HEK293 (cell line): Measurements from ENCODE around the gene NT5DC2.

ENCODE experiments used
- CTCF ChIA-PET: fragments of 350-600 bp; formaldehyde crosslinking; extraction: SDS; loops from one replicate; lab custom pipeline; 2021; ENCODE audit warnings: antibody characterized with exemption; lab: Yijun Ruan, JAX
- POLR2A ChIA-PET: fragments of 300-600 bp; formaldehyde crosslinking; extraction: SDS; loops from one replicate; lab custom pipeline; 2020; ENCODE audit warnings: antibody characterized with exemption, inconsistent platforms; lab: Yijun Ruan, JAX
- H3K27ac ChIP-seq: fragments of 200-500 bp; sonication (Bioruptor generic); 2 replicates; pipeline ENCODE4 v1.5.1; 2014; ENCODE audit warnings: low read depth, low read length, control low read depth, inconsistent platforms; ENCODE audit errors: extremely low read depth
- H3K36me3 ChIP-seq, 2 experiments: fragments of 200-500 bp in 1 of 2; sonication (Bioruptor generic) in 1 of 2; 1 replicate in 1 of 2; 2 replicates in 1 of 2; pipeline ENCODE4 v1.5.1; 2014 to 2017; ENCODE audit warnings: inconsistent platforms in 2 of 2, low read length in 2 of 2; ENCODE audit not compliant: control insufficient read depth in 2 of 2, insufficient read depth in 1 of 2
- H3K4me1 ChIP-seq: fragments of 200-500 bp; sonication (Bioruptor generic); 2 replicates; pipeline ENCODE4 v1.5.1; 2014; ENCODE audit warnings: mild to moderate bottlenecking, low read length, inconsistent platforms; ENCODE audit not compliant: control insufficient read depth, insufficient read depth
- H3K4me3 ChIP-seq: 2 replicates; pipeline ENCODE4 v1.5.1; 2011; ENCODE audit warnings: low read depth, mild to moderate bottlenecking, control low read depth, low read length, moderate library complexity
- H3K9me3 ChIP-seq: fragments of 200-500 bp; sonication (Bioruptor generic); 2 replicates; pipeline ENCODE4 v1.5.1; 2014; ENCODE audit warnings: low read depth, low read length, inconsistent platforms; ENCODE audit not compliant: control insufficient read depth, insufficient read depth
- BCL11A ChIP-seq: fragments of 450-650 bp; formaldehyde crosslinking; IDR thresholded peaks from 2 replicates; pipeline ENCODE4 v1.5.1; 2016; ENCODE audit warnings: low read depth, missing biosample characterization, missing genetic modification characterization
- GLI2 ChIP-seq: fragments of 450-650 bp; formaldehyde crosslinking; IDR thresholded peaks from 2 replicates; pipeline ENCODE4; 2017; ENCODE audit warnings: missing biosample characterization, missing genetic modification characterization, low read depth, borderline replicate concordance
- TRIM28 ChIP-seq: IDR thresholded peaks from 2 replicates; pipeline ENCODE4 v1.6.1; 2011; ENCODE audit warnings: low read length, control low read depth, borderline replicate concordance
- ZBTB11 ChIP-seq: fragments of 450-650 bp; formaldehyde crosslinking; conservative IDR thresholded peaks from 2 replicates; pipeline ENCODE4 v1.5.1; 2016; ENCODE audit warnings: low read depth, missing biosample characterization, missing genetic modification characterization
- ZFHX2 ChIP-seq: fragments of 450-650 bp; formaldehyde crosslinking; conservative IDR thresholded peaks from 2 replicates; pipeline ENCODE4 v1.5.1; 2016; ENCODE audit warnings: missing biosample characterization, missing genetic modification characterization
- ZFP3 ChIP-seq: fragments of 450-650 bp; formaldehyde crosslinking; IDR thresholded peaks from 2 replicates; pipeline ENCODE4 v1.5.1; 2016; ENCODE audit warnings: low read depth, missing biosample characterization, missing genetic modification characterization
- ZFP69B ChIP-seq: fragments of 450-650 bp; formaldehyde crosslinking; IDR thresholded peaks from 2 replicates; pipeline ENCODE4 v1.5.1; 2016; ENCODE audit warnings: missing biosample characterization, missing genetic modification characterization
- ZIC2 ChIP-seq: fragments of 450-650 bp; formaldehyde crosslinking; IDR thresholded peaks from 2 replicates; pipeline ENCODE4 v1.5.1; 2016; ENCODE audit warnings: missing biosample characterization, missing genetic modification characterization
- ZNF112 ChIP-seq: fragments of 450-650 bp; formaldehyde crosslinking; IDR thresholded peaks from 2 replicates; pipeline ENCODE4 v1.5.0; 2017; ENCODE audit warnings: missing biosample characterization, missing genetic modification characterization
- ZNF146 ChIP-seq: fragments of 450-650 bp; formaldehyde crosslinking; IDR thresholded peaks from 2 replicates; pipeline ENCODE4 v1.5.1; 2016; ENCODE audit warnings: missing biosample characterization, missing genetic modification characterization
- ZNF2 ChIP-seq: fragments of 450-650 bp; formaldehyde crosslinking; IDR thresholded peaks from 2 replicates; pipeline ENCODE4 v1.5.1; 2016; ENCODE audit warnings: missing biosample characterization, missing genetic modification characterization
- ZNF214 ChIP-seq: fragments of 450-650 bp; formaldehyde crosslinking; IDR thresholded peaks from 2 replicates; pipeline ENCODE4 v1.5.1; 2017; ENCODE audit warnings: missing biosample characterization, mild to moderate bottlenecking, missing genetic modification characterization, borderline replicate concordance
- ZNF426 ChIP-seq: fragments of 450-650 bp; formaldehyde crosslinking; IDR thresholded peaks from 2 replicates; pipeline ENCODE4 v1.5.1; 2017; ENCODE audit warnings: missing biosample characterization, missing genetic modification characterization, mild to moderate bottlenecking, inconsistent platforms, moderate library complexity
- ZNF561 ChIP-seq: fragments of 450-650 bp; IDR thresholded peaks from 2 replicates; pipeline ENCODE4 v1.5.1; 2018; ENCODE audit warnings: missing biosample characterization, missing genetic modification characterization, borderline replicate concordance
- ZNF626 ChIP-seq: fragments of 450-650 bp; sonication (Bioruptor Pico); formaldehyde crosslinking; IDR thresholded peaks from 2 replicates; pipeline ENCODE4 v1.5.1; 2018; ENCODE audit warnings: missing biosample characterization, missing genetic modification characterization, inconsistent platforms
- ZNF629 ChIP-seq: fragments of 450-650 bp; formaldehyde crosslinking; IDR thresholded peaks from 2 replicates; pipeline ENCODE4 v1.5.1; 2017; ENCODE audit warnings: missing biosample characterization, missing genetic modification characterization
- ZNF670 ChIP-seq: fragments of 450-650 bp; formaldehyde crosslinking; IDR thresholded peaks from 2 replicates; pipeline ENCODE4 v1.5.1; 2016; ENCODE audit warnings: missing biosample characterization, missing genetic modification characterization, low read depth
- ZSCAN30 ChIP-seq: fragments of 450-650 bp; IDR thresholded peaks from 2 replicates; pipeline ENCODE4 v1.5.1; 2018; ENCODE audit warnings: missing biosample characterization, mild to moderate bottlenecking, missing genetic modification characterization, moderate library complexity
- TF ChIP-seq, protein P1 (sequence below): fragments of 450-650 bp; formaldehyde crosslinking; IDR thresholded peaks from 2 replicates; pipeline ENCODE4 v1.5.1; 2016; ENCODE audit warnings: missing biosample characterization, missing genetic modification characterization
- TF ChIP-seq, protein P2 (sequence below): fragments of 450-650 bp; formaldehyde crosslinking; IDR thresholded peaks from 2 replicates; pipeline ENCODE4 v1.5.1; 2016; ENCODE audit warnings: missing biosample characterization, missing genetic modification characterization
- TF ChIP-seq, protein P3 (sequence below): fragments of 450-650 bp; formaldehyde crosslinking; IDR thresholded peaks from 2 replicates; pipeline ENCODE4 v1.5.1; 2017; ENCODE audit warnings: missing biosample characterization, missing genetic modification characterization
- TF ChIP-seq, protein P4 (sequence below): fragments of 450-650 bp; formaldehyde crosslinking; IDR thresholded peaks from 2 replicates; pipeline ENCODE4 v1.5.1; 2017; ENCODE audit warnings: missing biosample characterization, missing genetic modification characterization

The NT5DC2 gene

GRCh38 chr3:52507359-52507758, 26.3 kb downstream of the NT5DC2 start:
- POLR2A ChIA-PET: no interaction called here
- no peak overlapping the region for H3K27ac ChIP-seq
- H3K4me3 ChIP-seq: no peak overlapping the region
- CTCF ChIA-PET: interaction anchor here (0.7 kb wide), 1 partner anchor 37 kb away, joined by 3 read pairs; no protein-coding TSS in a partner anchor
- TF ChIP-seq, protein P1, sequence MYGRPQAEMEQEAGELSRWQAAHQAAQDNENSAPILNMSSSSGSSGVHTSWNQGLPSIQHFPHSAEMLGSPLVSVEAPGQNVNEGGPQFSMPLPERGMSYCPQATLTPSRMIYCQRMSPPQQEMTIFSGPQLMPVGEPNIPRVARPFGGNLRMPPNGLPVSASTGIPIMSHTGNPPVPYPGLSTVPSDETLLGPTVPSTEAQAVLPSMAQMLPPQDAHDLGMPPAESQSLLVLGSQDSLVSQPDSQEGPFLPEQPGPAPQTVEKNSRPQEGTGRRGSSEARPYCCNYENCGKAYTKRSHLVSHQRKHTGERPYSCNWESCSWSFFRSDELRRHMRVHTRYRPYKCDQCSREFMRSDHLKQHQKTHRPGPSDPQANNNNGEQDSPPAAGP (tag by site-specific recombination): peak; percentile 71; the same call in 1 of the 2 replicates
- TF ChIP-seq ZNF670 (tag by site-specific recombination) (no peak), ZIC2 (peak; percentile 65)
- TF ChIP-seq, protein P2, sequence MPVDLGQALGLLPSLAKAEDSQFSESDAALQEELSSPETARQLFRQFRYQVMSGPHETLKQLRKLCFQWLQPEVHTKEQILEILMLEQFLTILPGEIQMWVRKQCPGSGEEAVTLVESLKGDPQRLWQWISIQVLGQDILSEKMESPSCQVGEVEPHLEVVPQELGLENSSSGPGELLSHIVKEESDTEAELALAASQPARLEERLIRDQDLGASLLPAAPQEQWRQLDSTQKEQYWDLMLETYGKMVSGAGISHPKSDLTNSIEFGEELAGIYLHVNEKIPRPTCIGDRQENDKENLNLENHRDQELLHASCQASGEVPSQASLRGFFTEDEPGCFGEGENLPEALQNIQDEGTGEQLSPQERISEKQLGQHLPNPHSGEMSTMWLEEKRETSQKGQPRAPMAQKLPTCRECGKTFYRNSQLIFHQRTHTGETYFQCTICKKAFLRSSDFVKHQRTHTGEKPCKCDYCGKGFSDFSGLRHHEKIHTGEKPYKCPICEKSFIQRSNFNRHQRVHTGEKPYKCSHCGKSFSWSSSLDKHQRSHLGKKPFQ (tag by site-specific recombination): peak; percentile 47; the same call in 1 of the 2 replicates
- no peaks in the 10 kb centered on the region for H3K4me1 ChIP-seq
- H3K9me3 ChIP-seq: no peaks in the 10 kb centered on the region
- no peaks in the 10 kb centered on the region for H3K36me3 ChIP-seq

DNA sequence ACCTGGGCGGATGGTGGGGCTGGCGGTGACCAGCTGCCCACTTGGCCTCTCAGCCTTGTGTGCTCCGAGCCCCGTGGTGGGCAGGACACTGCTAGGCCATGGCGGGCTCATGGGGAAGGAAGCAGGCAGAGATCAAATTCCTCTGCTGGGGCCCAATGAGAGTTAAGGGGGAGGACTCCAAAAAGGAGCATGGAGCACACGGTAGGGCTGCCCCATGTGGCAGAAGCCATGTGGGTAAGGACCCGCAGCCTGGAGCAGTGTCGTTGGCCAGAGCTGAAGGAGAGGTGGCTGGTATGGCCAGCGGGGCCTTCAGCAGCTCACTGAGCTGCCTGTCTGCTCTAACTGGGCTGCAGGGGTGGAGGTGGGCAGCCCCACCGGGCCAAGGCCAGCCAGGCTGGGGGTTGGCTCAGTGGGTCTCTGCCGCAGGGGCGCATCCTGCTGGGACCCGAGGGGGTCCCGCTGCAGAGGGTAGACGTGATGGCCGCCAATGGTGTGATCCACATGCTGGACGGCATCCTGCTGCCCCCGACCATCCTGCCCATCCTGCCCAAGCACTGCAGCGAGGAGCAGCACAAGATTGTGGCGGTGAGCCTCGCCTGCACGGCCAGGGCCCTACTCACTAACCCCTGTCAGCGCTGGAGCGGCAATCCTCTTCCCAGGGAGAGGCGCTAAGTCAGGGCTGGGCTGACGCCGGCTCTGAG, 27.2 kb downstream of the NT5DC2 start:
- no peaks in the 10 kb centered on the region for H3K36me3 ChIP-seq
- no peaks in the 10 kb centered on the region for H3K4me1 ChIP-seq
- ChIA-PET POLR2A (no interaction called here), CTCF (interaction anchor here (0.7 kb wide), 1 partner anchor 36 kb away, joined by 3 read pairs; no protein-coding TSS in a partner anchor)
- no peak for TF ChIP-seq ZNF112
- no peak for TF ChIP-seq ZNF626 (tag by site-specific recombination)
- TF ChIP-seq, protein P3, sequence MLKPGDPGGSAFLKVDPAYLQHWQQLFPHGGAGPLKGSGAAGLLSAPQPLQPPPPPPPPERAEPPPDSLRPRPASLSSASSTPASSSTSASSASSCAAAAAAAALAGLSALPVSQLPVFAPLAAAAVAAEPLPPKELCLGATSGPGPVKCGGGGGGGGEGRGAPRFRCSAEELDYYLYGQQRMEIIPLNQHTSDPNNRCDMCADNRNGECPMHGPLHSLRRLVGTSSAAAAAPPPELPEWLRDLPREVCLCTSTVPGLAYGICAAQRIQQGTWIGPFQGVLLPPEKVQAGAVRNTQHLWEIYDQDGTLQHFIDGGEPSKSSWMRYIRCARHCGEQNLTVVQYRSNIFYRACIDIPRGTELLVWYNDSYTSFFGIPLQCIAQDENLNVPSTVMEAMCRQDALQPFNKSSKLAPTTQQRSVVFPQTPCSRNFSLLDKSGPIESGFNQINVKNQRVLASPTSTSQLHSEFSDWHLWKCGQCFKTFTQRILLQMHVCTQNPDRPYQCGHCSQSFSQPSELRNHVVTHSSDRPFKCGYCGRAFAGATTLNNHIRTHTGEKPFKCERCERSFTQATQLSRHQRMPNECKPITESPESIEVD (tag by site-specific recombination): no peak
- no peak for TF ChIP-seq ZFP3 (tag by site-specific recombination)
- TF ChIP-seq ZNF2 (tag by site-specific recombination): no peak
- no peak for TF ChIP-seq GLI2 (tag by site-specific recombination)
- TF ChIP-seq ZNF629: no peak
- TF ChIP-seq ZNF426 (tag by site-specific recombination): no peak
- TF ChIP-seq, protein P4, sequence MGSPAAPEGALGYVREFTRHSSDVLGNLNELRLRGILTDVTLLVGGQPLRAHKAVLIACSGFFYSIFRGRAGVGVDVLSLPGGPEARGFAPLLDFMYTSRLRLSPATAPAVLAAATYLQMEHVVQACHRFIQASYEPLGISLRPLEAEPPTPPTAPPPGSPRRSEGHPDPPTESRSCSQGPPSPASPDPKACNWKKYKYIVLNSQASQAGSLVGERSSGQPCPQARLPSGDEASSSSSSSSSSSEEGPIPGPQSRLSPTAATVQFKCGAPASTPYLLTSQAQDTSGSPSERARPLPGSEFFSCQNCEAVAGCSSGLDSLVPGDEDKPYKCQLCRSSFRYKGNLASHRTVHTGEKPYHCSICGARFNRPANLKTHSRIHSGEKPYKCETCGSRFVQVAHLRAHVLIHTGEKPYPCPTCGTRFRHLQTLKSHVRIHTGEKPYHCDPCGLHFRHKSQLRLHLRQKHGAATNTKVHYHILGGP (tag by site-specific recombination): no peak
- H3K9me3 ChIP-seq: no peaks in the 10 kb centered on the region
- no peak overlapping the region for H3K4me3 ChIP-seq
- H3K27ac ChIP-seq: no peak overlapping the region

DNA sequence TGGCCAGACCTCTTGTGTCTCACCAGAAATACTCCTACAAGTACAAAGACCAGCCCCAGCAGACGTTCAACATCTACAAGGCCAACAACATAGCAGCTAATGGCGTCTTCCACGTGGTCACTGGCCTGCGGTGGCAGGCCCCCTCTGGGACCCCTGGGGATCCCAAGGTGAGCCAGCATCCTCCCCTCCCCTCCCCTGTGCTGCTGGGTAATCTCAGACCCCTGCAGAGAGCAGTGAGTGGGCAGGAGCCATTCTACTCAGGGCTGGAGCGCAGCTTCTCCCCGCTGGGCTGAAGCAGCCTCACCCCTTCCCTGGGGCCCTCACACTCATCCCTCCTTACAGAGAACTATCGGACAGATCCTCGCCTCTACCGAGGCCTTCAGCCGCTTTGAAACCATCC, 28.7 kb downstream of the NT5DC2 start:
- Histone ChIP-seq H3K27ac (no peak overlapping the region), H3K4me3 (no peak overlapping the region), H3K9me3 (no peaks in the 10 kb centered on the region), H3K36me3 (no peaks in the 10 kb centered on the region), H3K4me1 (no peaks in the 10 kb centered on the region)
- ChIA-PET POLR2A (interaction anchor here (1.3 kb wide), 1 partner anchor 31 kb away, joined by 5 read pairs; the partner anchor contains the start of gene UQCC5), CTCF (no interaction called here)
- TF ChIP-seq ZNF214 (tag by site-specific recombination) (no peak), ZNF561 (tag by site-specific recombination) (no peak), ZBTB11 (tag by site-specific recombination) (no peak), ZIC2 (peak; percentile 81), ZNF146 (no peak), ZSCAN30 (tag by site-specific recombination) (no peak), ZNF112 (no peak), TRIM28 (no peak), ZFHX2 (tag by site-specific recombination) (0 out of 2 replicates have a peak, but pooled peaks have one; percentile 10), BCL11A (no peak), ZFP69B (no peak)
